NCI-H510A treated with DMSO at 0.1 percent for 48 hours (cell line): ENCODE results near the gene SOX14.

Source experiments
- DNase-seq: peaks from one replicate; lab custom pipeline; 2025; lab: John Stamatoyannopoulos, UW

Gene SOX14

DNA sequence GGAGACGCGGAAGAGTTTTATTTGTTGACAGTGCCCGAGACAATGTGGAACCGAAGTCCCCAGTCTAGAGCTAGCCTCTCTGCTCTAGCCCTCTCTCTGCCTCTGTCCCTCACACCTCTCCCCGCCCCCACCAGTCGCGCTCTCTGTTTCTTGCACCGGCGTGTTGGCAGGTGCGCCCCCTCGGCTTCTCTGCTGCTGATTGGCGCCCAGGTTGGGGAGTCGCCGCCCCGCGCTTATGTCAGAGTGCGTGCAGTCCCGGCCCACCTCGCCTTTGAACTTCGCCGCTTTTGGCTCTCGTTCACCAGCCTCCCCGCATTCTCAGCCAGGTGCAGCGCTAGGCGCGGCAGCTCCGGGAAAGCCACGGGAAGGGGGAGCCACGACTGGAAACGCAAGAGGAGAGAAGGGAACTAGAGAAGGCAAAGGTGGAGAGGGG, at the start of gene SOX14:
SOX14 (plus strand) TSS at position 315 of the 433 bp plus-strand sequence. CDS start 470 bp downstream, outside the sequence.
- DNase-seq, result peak; percentile 59

DNA sequence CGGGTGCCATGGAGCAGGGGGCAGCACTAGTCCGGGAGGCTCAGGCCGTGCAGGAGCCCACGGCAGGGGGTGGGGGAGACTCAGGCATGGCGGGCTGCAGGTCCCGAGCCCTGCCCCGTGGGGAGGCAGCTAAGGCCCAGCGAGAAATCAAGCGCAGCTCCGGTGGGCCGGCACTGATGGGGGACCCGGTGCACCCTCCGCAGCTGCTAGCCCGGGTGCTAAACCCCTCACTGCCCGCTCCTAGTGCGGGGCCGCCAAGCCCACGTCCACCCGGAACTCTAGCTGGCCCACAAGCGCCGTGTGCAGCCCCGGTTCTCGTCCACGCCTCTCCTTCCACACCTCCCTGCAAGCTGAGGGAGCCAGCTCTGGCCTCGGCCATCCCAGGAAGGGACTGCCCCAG, 49.6 kb upstream of the SOX14 start:
- DNase-seq, result no peak

DNA sequence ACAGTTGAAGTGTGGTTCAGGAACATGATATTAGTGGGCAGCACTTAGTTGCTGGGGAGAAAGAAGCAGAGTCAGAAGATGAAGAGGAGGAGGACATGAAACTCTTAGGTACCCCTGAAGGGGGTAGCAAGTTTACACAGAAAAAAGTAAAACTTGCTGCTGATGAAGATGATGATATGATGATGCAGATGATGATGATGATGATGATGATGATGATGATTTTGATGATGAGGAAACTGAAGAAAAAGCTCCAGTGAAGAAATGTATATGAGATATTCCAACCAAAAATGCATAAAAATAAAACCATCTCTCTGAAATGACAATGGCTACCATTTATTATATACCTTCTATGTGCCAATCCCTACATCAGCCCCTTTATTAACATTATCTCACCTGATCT, 39.9 kb upstream of the SOX14 start:
- DNase-seq, result no peak

DNA sequence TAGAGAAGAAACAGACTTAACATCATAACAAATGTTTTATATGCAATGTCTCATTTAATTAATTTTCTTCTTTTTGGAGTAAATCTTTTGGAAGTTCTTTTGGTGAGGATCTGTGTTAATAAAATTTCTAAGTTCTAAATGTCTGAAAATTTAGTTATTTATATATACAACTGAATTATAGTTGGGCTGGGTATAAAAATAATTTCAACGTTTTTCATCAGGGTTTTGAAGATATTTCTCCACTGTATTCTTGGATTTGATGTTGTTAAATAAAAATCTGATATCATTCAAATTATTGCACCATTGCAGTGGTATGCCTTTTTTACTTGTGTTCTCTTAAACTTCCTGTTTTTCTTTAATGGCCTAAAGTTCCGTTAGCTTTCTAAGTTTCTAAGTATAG, 26.9 kb upstream of the SOX14 start:
- DNase-seq, result no peak

DNA sequence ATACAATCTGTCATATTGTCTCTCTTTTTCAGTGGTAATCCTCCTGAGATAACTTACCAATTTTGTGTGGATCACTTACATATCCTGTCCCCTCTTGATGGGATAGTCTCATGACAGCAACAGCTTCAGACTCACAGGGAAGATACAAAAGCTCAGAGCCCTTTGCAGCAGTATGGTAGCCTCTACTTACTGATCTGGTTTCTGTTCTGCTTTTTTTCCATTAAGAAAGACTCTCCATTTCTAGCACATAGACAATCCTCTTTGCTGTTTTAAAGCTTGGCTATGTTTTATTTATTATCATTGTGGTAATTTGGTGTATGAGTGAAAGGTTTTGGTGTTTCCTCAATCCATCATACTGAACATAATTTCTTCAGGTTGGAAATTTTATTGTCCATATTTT, 25.4 kb upstream of the SOX14 start:
- DNase-seq, result no peak

DNA sequence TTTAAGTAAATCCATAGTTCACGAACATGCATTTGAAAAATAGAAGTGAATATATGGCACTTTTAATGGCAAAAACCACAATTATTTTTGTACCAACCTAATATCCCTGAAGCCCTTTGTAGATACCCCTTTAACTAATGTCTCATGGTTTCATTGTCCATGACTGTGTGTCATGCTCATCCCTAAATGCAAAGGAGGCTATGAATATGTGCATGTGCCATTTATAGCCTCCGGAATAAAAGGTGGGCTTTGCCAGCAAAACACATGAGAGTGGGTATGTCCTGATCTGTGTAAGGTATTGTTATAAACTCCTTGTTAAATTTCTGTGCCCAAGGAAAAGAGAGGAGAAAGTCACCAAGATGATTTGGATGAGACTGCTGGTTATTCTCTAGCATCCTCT, 20.5 kb upstream of the SOX14 start:
- DNase-seq, result no peak

DNA sequence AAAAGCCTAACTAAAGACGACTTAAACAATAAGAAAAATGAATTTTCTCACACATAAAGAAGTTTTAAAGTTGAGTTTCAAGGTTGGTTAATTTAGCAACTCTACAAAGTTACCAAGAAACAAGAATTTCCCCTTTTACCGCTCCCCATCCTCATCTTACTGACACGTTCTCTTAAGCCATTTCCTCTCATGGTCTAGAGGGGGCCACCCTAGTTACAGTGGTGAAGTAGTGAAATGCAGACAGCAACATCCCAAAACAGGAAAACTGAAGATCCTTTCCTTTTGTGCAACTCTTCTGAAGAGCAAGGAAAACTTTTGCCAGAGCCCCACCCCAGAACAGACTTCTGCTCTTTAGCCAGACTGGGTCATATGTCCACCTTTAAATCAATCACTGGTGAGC, 17.3 kb upstream of the SOX14 start:
- no peak for DNase-seq

DNA sequence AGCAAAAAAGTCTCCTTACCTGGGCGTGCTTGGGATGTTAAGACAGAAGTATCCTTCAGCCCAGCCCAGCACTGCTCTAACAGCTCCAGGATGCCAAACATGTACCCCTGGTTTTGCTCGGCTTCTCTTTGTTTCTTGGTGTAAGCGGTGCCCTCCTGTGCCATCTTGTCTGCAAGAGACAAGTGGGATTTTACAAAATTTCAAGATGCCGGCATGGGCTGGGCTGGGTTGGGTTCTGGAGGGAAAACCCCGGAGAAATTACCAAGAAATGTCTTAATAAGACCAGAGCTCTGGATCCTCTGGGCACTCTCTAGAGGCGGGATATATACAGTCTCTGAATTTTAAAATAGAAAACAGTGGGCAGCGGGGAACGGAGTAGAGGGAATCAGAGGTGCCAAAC, 4.6 kb upstream of the SOX14 start:
- no peak for DNase-seq

DNA sequence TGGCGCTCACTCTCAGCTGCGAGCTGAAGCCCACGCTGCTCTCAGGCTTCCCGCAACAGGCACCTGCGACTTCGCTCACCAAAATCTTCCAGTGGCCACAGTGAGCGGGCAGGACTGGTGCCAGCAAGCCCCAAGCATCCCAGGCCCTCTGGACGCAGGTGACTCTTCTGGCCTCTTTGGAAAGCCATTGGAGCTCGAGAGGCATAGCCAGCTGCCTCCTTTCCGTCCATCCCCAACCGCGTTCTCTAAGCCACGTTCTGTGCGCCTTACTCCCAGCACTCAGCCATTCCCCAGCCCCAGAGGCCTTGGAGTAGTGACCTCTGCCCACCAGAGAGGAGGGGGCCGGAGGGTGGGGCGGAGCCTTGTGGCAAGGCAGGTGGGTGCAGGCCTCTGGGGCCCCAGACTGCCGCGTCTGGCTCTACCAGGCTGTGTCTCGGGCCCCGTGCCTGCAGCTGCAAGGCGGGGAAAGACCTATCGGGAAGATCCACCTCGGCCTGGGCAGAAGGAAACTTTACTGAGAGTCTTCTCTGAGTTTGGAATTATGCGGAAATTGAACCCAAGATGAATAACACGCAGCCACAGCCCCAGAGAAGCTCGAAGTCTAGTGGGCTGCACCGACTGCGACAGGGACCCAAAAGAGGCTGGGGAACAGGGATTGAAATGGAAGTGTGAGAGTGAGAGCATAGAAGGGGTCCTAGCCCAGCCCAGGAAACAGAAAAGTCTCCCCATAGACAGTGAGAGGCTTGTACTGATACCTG, 3.6 kb upstream of the SOX14 start:
- no peak for DNase-seq

DNA sequence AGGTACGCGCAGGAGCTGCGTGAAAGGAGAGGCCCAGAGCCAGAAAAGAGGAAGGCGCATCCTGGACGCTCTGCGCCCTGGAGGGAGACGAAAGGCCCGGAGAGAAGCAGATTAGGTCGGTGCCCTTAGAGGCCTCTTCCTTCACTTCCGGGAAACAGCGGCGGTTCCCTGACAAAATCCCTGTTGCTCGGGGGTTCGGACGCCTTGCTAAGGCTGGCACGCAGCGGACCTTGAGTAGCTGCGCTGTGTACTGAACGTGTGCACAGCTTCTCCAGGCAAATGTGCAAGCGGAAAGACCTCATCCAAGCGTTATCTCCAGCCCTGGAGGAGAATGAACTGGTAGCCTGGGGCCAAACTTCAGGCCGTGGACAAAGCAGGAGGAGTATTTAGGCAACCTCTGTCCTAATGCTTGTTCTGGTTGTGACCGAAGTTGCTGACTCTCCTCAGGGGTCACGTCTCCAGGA, 3.0 kb upstream of the SOX14 start:
- DNase-seq, result no peak

DNA sequence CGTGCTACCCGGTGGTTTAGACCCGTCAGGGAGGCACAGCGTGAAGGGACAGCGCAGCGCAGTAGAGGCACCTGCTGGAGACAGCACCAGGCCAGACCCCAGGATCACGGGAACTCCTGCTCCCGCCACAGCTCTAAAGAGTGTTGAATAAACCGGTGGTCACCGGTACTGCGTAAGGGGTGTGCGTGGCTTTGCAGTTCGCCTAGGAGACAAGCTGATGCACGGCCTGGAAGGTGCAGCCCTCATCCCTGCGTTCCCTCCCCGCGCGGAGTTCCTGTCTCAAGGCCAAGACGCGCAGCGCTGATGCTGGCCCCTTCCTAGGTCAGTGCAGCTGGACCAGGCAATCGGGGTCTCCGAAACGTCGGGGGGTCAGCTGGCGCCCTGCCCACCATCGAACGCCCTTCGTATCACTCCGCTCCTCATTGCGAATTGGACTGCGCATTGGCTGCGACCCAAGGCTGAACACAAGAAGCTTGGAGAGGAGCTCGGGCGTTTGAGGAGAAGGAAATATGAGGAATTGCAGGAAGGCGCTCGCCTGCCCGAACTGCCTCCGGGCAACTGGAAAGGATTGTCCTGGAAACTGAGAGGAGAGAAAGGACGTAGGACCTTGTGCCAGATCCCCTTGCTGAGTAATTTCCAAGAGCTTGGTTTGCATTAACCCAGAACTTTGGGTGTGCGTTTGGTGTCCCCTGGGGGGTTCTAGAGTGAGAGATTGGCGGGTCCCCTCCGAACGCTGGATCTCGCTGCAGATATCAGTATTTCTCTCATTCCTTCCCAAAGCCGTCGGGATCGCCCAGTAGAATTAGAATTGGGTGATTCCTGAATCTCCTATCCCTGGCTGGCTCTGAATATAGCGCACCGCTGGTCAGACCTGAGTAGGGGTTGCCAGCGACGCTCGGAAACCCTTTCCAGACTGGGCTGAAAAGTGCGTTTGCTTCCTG, 2.3 kb upstream of the SOX14 start:
- no peak for DNase-seq

DNA sequence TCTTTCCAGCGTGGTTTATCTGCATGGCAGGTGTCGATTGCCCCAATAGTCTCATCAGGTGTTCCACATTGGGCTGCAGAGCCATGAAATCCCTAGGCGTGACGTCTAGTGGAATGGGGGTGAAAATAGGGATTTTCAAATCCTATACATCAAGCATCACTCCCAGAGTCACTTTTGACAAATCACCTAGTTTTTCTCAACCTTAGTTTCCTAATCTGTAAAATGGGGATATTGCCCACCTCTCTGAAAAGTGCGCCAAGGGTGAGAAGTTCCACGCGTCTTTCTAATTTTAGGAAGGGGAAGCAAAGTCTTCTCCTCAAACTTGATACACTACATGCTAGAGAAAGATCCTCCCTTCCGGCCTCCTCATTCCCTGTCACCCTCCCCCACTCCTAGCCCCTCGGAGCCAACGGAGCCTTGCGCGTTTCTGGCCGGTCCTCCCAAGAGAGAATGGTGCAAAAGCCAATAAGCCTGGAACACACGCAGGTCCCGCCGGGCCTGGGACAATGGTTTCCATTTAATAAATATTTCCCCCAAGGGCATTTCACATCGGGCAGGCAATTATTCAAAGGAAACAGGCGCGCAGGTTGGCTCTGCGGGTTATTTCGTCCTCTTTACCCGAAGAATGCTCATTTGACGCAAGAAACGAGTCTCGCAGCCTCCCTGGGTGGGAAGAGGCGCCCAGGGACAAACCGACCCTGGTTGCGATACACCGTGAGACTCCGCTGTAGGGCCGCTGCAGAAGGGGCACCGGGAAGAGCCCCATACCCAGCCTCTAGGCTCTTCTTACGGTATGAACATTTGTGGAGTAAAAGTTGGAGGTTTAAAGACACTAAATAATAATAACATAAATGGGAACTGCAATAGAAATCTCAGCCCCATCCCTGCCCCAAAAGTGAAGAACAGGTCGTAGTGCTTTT, 1.2 kb upstream of the SOX14 start:
- DNase-seq, result no peak

DNA sequence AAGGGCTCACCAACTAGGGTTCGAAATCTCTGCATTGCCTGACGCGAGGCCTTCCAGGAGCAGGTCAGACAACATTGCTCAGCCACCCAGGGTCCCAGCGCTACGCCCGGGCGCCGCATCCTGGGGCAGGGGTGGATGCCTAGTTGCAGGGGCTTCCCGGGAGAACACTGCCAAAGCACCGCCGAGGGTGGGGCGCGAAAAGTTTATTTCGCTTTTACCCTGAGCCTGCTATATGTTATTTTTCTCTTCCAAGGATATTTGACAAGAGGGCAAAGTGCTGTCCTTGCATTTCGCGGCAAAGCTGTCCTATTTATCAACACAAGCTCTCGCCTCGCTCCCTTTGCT, 549 bp upstream of the SOX14 start:
- no peak for DNase-seq

DNA sequence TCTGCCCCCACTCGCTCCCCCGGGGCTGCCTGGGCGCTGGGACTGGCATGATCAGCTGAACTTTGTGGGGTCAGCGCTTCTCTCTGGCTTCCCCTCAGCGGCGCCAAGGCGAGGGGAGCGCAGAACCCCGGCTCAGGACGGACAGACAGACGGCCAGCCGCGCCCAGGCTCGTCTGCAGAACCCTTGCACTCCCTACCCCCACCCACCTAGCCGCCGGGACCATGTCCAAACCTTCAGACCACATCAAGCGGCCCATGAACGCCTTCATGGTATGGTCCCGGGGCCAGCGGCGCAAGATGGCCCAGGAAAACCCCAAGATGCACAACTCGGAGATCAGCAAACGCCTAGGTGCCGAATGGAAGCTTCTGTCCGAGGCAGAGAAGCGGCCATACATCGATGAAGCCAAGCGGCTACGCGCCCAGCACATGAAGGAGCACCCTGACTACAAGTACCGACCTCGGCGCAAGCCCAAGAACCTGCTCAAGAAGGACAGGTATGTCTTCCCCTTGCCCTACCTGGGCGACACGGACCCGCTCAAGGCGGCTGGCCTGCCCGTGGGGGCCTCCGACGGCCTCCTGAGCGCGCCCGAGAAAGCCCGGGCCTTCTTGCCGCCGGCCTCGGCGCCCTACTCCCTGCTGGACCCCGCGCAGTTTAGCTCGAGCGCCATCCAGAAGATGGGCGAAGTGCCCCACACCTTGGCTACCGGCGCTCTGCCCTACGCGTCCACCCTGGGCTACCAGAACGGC, 621 bp downstream of the SOX14 start:
- DNase-seq, result no peak

DNA sequence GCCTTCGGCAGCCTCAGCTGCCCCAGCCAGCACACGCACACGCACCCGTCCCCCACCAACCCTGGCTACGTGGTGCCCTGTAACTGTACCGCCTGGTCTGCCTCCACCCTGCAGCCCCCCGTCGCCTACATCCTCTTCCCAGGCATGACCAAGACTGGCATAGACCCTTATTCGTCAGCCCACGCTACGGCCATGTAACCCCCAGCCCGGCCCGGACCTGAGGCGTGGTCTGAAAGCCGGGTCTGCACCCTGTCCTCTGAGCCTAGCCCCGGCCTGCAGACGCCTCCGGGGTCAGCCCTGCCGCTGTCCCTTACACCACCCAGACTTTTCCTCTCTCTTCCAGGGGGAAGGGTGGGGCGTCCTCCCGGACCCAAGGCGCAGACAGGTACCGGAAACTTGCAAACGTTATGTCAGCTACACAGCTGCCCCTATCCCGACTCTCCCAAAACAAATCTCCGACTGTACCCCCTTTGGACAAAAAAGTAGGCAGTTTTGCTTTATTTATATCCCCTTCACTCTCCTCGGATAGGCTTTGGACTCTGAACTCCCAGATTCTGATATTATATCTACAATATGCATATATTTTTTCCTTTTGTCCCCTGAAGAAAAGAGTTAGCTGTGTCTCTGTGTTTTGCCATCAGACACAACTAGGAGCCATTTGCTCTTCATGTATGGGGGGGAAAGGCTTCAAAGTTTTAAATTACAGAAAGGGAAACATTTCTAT, 1.4 kb downstream of the SOX14 start:
- no peak for DNase-seq

DNA sequence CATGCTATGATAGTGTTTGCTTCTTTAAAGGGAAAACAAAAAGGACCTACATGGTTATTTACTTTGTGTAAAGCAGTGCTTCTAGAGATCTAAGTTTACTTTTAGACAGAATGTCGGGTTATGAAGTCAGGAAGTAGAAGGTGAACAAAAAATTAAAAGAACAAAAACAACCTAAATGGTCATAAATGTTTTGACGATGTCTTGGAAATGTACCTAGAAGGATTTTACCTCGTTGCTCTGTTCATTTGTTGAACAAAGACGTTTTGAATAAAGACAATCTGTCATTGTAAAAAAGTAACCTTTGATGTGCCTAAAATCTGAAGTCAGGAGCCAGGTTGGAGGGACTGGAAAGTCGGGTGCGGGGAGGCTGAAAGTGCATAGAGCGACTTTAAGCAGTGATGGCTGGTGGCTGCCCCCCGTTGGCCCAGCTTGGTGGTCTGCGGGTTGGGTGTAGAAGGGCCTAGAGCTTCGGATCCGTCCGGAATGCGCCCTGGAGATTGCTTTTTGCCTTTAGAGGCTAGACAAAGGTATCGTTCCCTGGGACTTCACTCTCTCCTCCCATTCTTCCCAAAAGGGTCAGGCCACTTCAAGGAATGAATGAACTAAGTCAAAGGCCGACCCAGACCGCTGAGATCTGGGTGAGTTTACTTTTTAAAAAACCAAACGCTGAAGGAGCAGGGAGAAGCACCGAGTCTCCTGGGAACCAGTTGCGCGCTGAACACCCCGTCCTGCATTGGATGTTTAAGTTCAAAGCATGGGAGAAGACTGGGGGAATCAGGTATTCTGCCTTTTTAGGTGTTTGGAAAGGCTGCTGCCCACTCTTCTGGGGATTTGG, 2.1 kb downstream of the SOX14 start:
- DNase-seq, result no peak

DNA sequence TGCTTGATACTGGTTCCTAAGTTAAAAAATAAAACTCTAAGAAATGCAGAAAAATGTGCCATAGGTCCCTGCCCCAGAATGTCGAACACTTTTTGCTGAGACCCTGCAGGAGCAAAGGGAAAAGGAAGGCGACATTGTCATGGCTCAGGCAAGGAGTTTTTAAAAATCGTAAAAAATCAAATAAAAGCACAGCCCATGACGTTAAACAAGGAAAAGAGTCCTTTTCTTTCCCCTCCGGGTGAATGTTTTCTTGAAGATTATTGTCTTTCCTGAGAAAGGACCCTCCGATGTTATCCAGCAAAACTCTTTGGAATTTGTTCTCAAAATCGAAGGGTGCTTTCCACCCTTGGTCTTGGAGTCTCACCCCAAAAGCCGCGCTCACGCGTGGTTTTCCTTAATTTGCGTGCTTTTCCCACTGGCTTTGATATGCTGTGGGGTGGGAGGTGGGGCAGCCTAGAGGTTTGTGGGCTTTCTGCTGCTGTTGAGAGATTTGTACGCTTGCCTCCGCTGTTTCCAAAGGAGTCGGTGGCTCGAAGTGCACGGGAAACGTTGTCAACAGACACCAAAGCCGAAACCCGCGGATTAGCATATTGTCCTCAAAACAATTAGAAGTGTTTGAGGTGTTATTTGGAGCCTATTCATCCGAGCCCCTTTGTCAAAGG, 2.9 kb downstream of the SOX14 start:
- DNase-seq, result no peak

DNA sequence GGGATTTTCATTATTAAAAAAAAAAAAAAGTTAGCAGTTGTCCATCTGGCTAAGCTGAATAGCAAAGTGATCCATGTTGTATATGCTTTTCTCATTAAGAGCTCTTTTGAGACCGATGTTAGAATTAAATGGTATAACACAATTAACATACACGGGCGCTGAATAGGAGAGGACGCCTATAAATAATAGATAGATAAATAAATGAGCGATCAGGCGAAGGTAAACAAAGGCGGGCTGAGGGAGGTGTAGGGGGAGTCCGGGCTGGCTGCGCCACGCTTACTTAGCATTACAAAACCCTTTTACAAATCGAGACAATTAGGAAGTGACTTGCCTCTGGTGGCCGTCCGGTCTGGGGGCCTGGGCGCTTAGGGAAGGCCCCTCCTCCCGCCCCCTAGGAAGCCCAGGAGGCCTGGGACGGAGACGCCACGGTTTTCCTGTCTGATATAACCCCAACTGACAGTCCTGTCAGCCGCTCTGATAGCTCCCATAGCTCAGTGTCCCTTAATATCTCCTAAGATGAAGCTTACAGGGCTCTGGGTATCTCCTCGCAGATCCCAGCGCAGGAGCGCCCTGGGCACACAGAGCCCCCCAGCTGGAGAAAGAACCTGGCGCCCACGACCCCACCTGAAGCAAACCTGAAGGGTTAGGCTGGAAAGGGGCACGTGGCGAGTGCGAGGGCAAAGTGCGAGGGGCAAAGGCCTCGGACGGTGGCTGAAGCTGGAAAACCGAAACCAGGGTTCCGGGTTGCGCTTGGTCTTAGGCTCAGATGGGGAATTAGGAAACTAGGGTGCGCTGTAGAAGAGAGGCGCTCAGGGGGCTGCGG, 3.6 kb downstream of the SOX14 start:
- DNase-seq, result no peak
